HEK293 (cell line): ENCODE measurements around the gene TTC39C.

ENCODE experiments used
- CTCF ChIA-PET: fragments of 350-600 bp; formaldehyde crosslinking; extraction: SDS; loops from one replicate; lab custom pipeline; 2021; ENCODE audit warnings: antibody characterized with exemption; lab: Yijun Ruan, JAX
- POLR2A ChIA-PET: fragments of 300-600 bp; formaldehyde crosslinking; extraction: SDS; loops from one replicate; lab custom pipeline; 2020; ENCODE audit warnings: antibody characterized with exemption, inconsistent platforms; lab: Yijun Ruan, JAX
- H3K27ac ChIP-seq: fragments of 200-500 bp; sonication (Bioruptor generic); 2 replicates; pipeline ENCODE4 v1.5.1; 2014; ENCODE audit warnings: low read depth, low read length, control low read depth, inconsistent platforms; ENCODE audit errors: extremely low read depth
- H3K36me3 ChIP-seq, 2 experiments: fragments of 200-500 bp in 1 of 2; sonication (Bioruptor generic) in 1 of 2; 1 replicate in 1 of 2; 2 replicates in 1 of 2; pipeline ENCODE4 v1.5.1; 2014 to 2017; ENCODE audit warnings: inconsistent platforms in 2 of 2, low read length in 2 of 2; ENCODE audit not compliant: control insufficient read depth in 2 of 2, insufficient read depth in 1 of 2
- H3K4me1 ChIP-seq: fragments of 200-500 bp; sonication (Bioruptor generic); 2 replicates; pipeline ENCODE4 v1.5.1; 2014; ENCODE audit warnings: mild to moderate bottlenecking, low read length, inconsistent platforms; ENCODE audit not compliant: control insufficient read depth, insufficient read depth
- H3K4me3 ChIP-seq: 2 replicates; pipeline ENCODE4 v1.5.1; 2011; ENCODE audit warnings: low read depth, mild to moderate bottlenecking, control low read depth, low read length, moderate library complexity
- H3K9me3 ChIP-seq: fragments of 200-500 bp; sonication (Bioruptor generic); 2 replicates; pipeline ENCODE4 v1.5.1; 2014; ENCODE audit warnings: low read depth, low read length, inconsistent platforms; ENCODE audit not compliant: control insufficient read depth, insufficient read depth
- FEZF1 ChIP-seq: fragments of 450-650 bp; formaldehyde crosslinking; IDR thresholded peaks from 2 replicates; pipeline ENCODE4 v1.5.1; 2016; ENCODE audit warnings: missing biosample characterization, missing genetic modification characterization
- GFI1B ChIP-seq: fragments of 450-650 bp; formaldehyde crosslinking; IDR thresholded peaks from 2 replicates; pipeline ENCODE4 v1.5.1; 2016; ENCODE audit warnings: missing biosample characterization, missing genetic modification characterization
- GLIS2 ChIP-seq: fragments of 450-650 bp; formaldehyde crosslinking; IDR thresholded peaks from 2 replicates; pipeline ENCODE4 v1.5.1; 2016; ENCODE audit warnings: missing biosample characterization, missing genetic modification characterization
- IKZF3 ChIP-seq: fragments of 450-650 bp; IDR thresholded peaks from 2 replicates; pipeline ENCODE4 v1.5.0; 2018; ENCODE audit warnings: missing biosample characterization, mild to moderate bottlenecking, missing genetic modification characterization, moderate library complexity
- KLF1 ChIP-seq: fragments of 450-650 bp; formaldehyde crosslinking; IDR thresholded peaks from 2 replicates; pipeline ENCODE4 v1.5.1; 2016; ENCODE audit warnings: missing biosample characterization, missing genetic modification characterization
- KLF8 ChIP-seq: fragments of 450-650 bp; formaldehyde crosslinking; IDR thresholded peaks from 2 replicates; pipeline ENCODE4 v1.5.1; 2016; ENCODE audit warnings: missing biosample characterization, missing genetic modification characterization
- KLF9 ChIP-seq: fragments of 450-650 bp; formaldehyde crosslinking; IDR thresholded peaks from 2 replicates; pipeline ENCODE4 v1.5.1; 2016; ENCODE audit warnings: missing biosample characterization, missing genetic modification characterization, low read depth
- PATZ1 ChIP-seq: fragments of 450-650 bp; formaldehyde crosslinking; IDR thresholded peaks from 2 replicates; pipeline ENCODE4 v1.5.1; 2016; ENCODE audit warnings: missing biosample characterization, missing genetic modification characterization
- SP7 ChIP-seq: fragments of 450-650 bp; formaldehyde crosslinking; IDR thresholded peaks from 2 replicates; pipeline ENCODE4 v1.5.1; 2016; ENCODE audit warnings: missing biosample characterization, missing genetic modification characterization
- TCF7L2 ChIP-seq: IDR thresholded peaks from 2 replicates; pipeline ENCODE4 v1.6.1; 2011; ENCODE audit warnings: low read depth, mild to moderate bottlenecking, inconsistent platforms, low read length, moderate library complexity, borderline replicate concordance
- TRIM28 ChIP-seq: IDR thresholded peaks from 2 replicates; pipeline ENCODE4 v1.6.1; 2011; ENCODE audit warnings: low read length, control low read depth, borderline replicate concordance
- YY1 ChIP-seq: fragments of 450-650 bp; formaldehyde crosslinking; IDR thresholded peaks from 2 replicates; pipeline ENCODE4 v1.5.1; 2018; ENCODE audit warnings: missing biosample characterization, missing genetic modification characterization
- YY2 ChIP-seq: fragments of 450-650 bp; formaldehyde crosslinking; IDR thresholded peaks from 2 replicates; pipeline ENCODE4 v1.5.1; 2016; ENCODE audit warnings: missing biosample characterization, missing genetic modification characterization
- ZBTB11 ChIP-seq: fragments of 450-650 bp; formaldehyde crosslinking; conservative IDR thresholded peaks from 2 replicates; pipeline ENCODE4 v1.5.1; 2016; ENCODE audit warnings: low read depth, missing biosample characterization, missing genetic modification characterization
- ZBTB17 ChIP-seq: fragments of 450-650 bp; formaldehyde crosslinking; IDR thresholded peaks from 2 replicates; pipeline ENCODE4 v1.5.1; 2016; ENCODE audit warnings: missing biosample characterization, missing genetic modification characterization
- ZBTB26 ChIP-seq: fragments of 450-650 bp; formaldehyde crosslinking; optimal IDR thresholded peaks from 2 replicates; pipeline ENCODE3; 2016; ENCODE audit warnings: missing biosample characterization, mild to moderate bottlenecking, missing genetic modification characterization
- ZFHX2 ChIP-seq: fragments of 450-650 bp; formaldehyde crosslinking; conservative IDR thresholded peaks from 2 replicates; pipeline ENCODE4 v1.5.1; 2016; ENCODE audit warnings: missing biosample characterization, missing genetic modification characterization
- ZFP69B ChIP-seq: fragments of 450-650 bp; formaldehyde crosslinking; IDR thresholded peaks from 2 replicates; pipeline ENCODE4 v1.5.1; 2016; ENCODE audit warnings: missing biosample characterization, missing genetic modification characterization
- ZIC2 ChIP-seq: fragments of 450-650 bp; formaldehyde crosslinking; IDR thresholded peaks from 2 replicates; pipeline ENCODE4 v1.5.1; 2016; ENCODE audit warnings: missing biosample characterization, missing genetic modification characterization
- ZNF221 ChIP-seq: fragments of 450-650 bp; formaldehyde crosslinking; IDR thresholded peaks from 2 replicates; pipeline ENCODE4 v1.5.1; 2017; ENCODE audit warnings: missing biosample characterization, missing genetic modification characterization, borderline replicate concordance
- ZNF280D ChIP-seq: fragments of 450-650 bp; formaldehyde crosslinking; IDR thresholded peaks from 2 replicates; pipeline ENCODE4 v1.5.1; 2016; ENCODE audit warnings: missing biosample characterization, missing genetic modification characterization
- ZNF501 ChIP-seq: fragments of 450-650 bp; formaldehyde crosslinking; IDR thresholded peaks from 2 replicates; pipeline ENCODE4 v1.5.1; 2016; ENCODE audit warnings: missing biosample characterization, missing genetic modification characterization
- ZNF677 ChIP-seq: fragments of 450-650 bp; IDR thresholded peaks from 2 replicates; pipeline ENCODE4 v1.5.0; 2018; ENCODE audit warnings: missing biosample characterization, mild to moderate bottlenecking, missing genetic modification characterization, moderate library complexity
- ZSCAN30 ChIP-seq: fragments of 450-650 bp; IDR thresholded peaks from 2 replicates; pipeline ENCODE4 v1.5.1; 2018; ENCODE audit warnings: missing biosample characterization, mild to moderate bottlenecking, missing genetic modification characterization, moderate library complexity
- ZSCAN5A ChIP-seq: fragments of 450-650 bp; formaldehyde crosslinking; IDR thresholded peaks from 2 replicates; pipeline ENCODE4 v1.5.1; 2016; ENCODE audit warnings: missing biosample characterization, missing genetic modification characterization

TTC39C gene

GRCh38 chr18:24138789-24139616, 124.4 kb downstream of the TTC39C start, which contains the start of gene CABYR:
Gene CABYR, plus strand, starts transcription at chr18:24139062. Its CDS starts 4,053 bp downstream, at chr18:24143115.
- CTCF ChIA-PET: interaction anchor here (0.6 to 1.4 kb wide), 6 partner anchors 21 to 1328 kb away, joined by 3 to 6 read pairs (median 4); no protein-coding TSS in a partner anchor
- peak within 1 kb of the TSS; percentile 77 for H3K27ac ChIP-seq
- TF ChIP-seq GFI1B (tag by site-specific recombination) (peak; percentile 62; the same call in 1 of the 2 replicates), ZNF677 (tag by site-specific recombination) (no peak), TRIM28 (0 out of 2 replicates have a peak, but pooled peaks have one; percentile 40), KLF1 (peak; percentile 68), ZBTB26 (tag by site-specific recombination) (peak; percentile 25), ZFP69B (tag by site-specific recombination) (peak; percentile 59), ZSCAN30 (tag by site-specific recombination) (0 out of 2 replicates have a peak, but pooled peaks have one; percentile 28), YY2 (tag by site-specific recombination) (no peak; the same call in 1 of the 2 replicates), TCF7L2 (peak; percentile 53; the same call in 1 of the 2 replicates), KLF9 (tag by site-specific recombination) (0 out of 2 replicates have a peak, but pooled peaks have one; percentile 47), SP7 (peak; percentile 36; the same call in 1 of the 2 replicates), ZBTB17 (tag by site-specific recombination) (peak; percentile 28; the same call in 1 of the 2 replicates), ZIC2 (tag by site-specific recombination) (peak; percentile 86), IKZF3 (tag by site-specific recombination) (0 out of 2 replicates have a peak, but pooled peaks have one; percentile 8), ZNF501 (tag by site-specific recombination) (peak; percentile 73; the same call in 1 of the 2 replicates), FEZF1 (tag by site-specific recombination) (0 out of 2 replicates have a peak, but pooled peaks have one; percentile 9), KLF8 (peak; percentile 62; the same call in 1 of the 2 replicates), ZNF221 (tag by site-specific recombination) (no peak), PATZ1 (peak; percentile 77; the same call in 1 of the 2 replicates), ZBTB11 (peak; percentile 38; the same call in 1 of the 2 replicates), GLIS2 (tag by site-specific recombination) (peak; percentile 86), ZSCAN5A (tag by site-specific recombination) (no peak), ZNF280D (no peak), ZFHX2 (tag by site-specific recombination) (peak; percentile 33), YY1 (tag by site-specific recombination) (no peak; the same call in 1 of the 2 replicates)

More at GRCh38 chr18:24138789-24139616, 124.4 kb downstream of the TTC39C start, which contains the start of gene CABYR:
- Histone ChIP-seq H3K4me1 (peaks cover 4% of the 10 kb centered on the region), H3K36me3 (peaks cover 5 to 11% of the 10 kb centered on the region in 2 experiments), H3K4me3 (peak within 1 kb of the TSS; percentile 59), H3K9me3 (no peaks in the 10 kb centered on the region)
- POLR2A ChIA-PET: interaction anchor here (0.5 to 2.0 kb wide), 64 partner anchors 9 to 697 kb away, joined by 3 to 23 read pairs (median 4); partner anchors contain the start of genes IMPACT, OSBPL1A, RIOK3 and TTC39C
